ENCODE results near the gene KCNN4. TPM values are rescaled to one million over a fixed set of nuclear protein-coding genes. Genes with fewer than 3 reads are reported as not detected.

KCNN4 gene
- total and polyA plus RNA-seq, 2 of the 13 experiments (the other 11 are each of a cell fraction or from before 2014, with no cell fraction given) = 0.13 to 0.25 TPM

- TF ChIP-seq ARID3A (IDR thresholded peaks at IDR 0.05; ENCODE audit: low read depth, low read length) (no peak), FOXA3 (CRISPR knock-in tag; IDR thresholded peaks at IDR 0.05) (no peak), HIC2 (CRISPR knock-in tag; IDR thresholded peaks at IDR 0.05; ENCODE audit: low read depth) (no peak), ZBTB43 (CRISPR knock-in tag; conservative IDR thresholded peaks at IDR 0.05) (no peak), NAIF1 (CRISPR knock-in tag; IDR thresholded peaks at IDR 0.05; ENCODE audit: borderline replicate concordance) (no peak), CREM (IDR thresholded peaks at IDR 0.05) (no peak), CREM (CRISPR knock-in tag; IDR thresholded peaks at IDR 0.05) (no peak), ZNF704 (CRISPR knock-in tag; IDR thresholded peaks at IDR 0.05; ENCODE audit: borderline replicate concordance) (no peak), ZNF777 (CRISPR knock-in tag; IDR thresholded peaks at IDR 0.05) (no peak), ZNF431 (CRISPR knock-in tag; IDR thresholded peaks at IDR 0.05; ENCODE audit: borderline replicate concordance, low read depth) (no peak), ZC3H13 (CRISPR knock-in tag; IDR thresholded peaks at IDR 0.05) (no peak), ZNF329 (CRISPR knock-in tag; IDR thresholded peaks at IDR 0.05; ENCODE audit: low read depth) (no peak), SMAD3 (CRISPR knock-in tag; IDR thresholded peaks at IDR 0.05) (no peak), PBX3 (CRISPR knock-in tag; IDR thresholded peaks at IDR 0.05; ENCODE audit: borderline replicate concordance) (no peak)
Measured at GRCh38 chr19:43747557-43748204, 33.1 kb downstream of the KCNN4 start (continued).
